IMR-90 (cell line): ENCODE measurements around the gene STRA8. TPM values are rescaled to one million over a fixed set of nuclear protein-coding genes. Genes with fewer than 3 reads are reported as not detected.

Experiments
- ATAC-seq: fragments of 200-7000 bp; cut with Tn5 transposase; 2 replicates; pipeline ENCODE4 v1.9.1; 2020; ENCODE audit warnings: low read depth, mild to moderate bottlenecking, moderate library complexity
- Bru-seq: library from RNA; stranded (reverse); fragments of 400-500 nt; gene quantifications from one replicate; lab custom pipeline; 2021; lab: Mats Ljungman, UMichigan
- BruChase-seq, 2 experiments: library from RNA; stranded (reverse); fragments of 400-500 nt; gene quantifications; one replicate each; lab custom pipeline; 2021; lab: Mats Ljungman, UMichigan
- BruUV-seq: library from RNA; stranded (reverse); fragments of 400-500 nt; replicated peaks from 2 replicates; lab custom pipeline; 2021; lab: Mats Ljungman, UMichigan
- CTCF ChIA-PET: fragments of 300-600 bp; formaldehyde crosslinking; extraction: SDS; loops from one replicate; lab custom pipeline; 2021; ENCODE audit warnings: antibody characterized with exemption; lab: Yijun Ruan, JAX
- POLR2A ChIA-PET: fragments of 300-600 bp; sonication (Branson Sonifier 250); formaldehyde crosslinking; loops from one replicate; lab custom pipeline; 2022; ENCODE audit warnings: antibody characterized with exemption; ENCODE audit not compliant: unreplicated experiment; lab: Charles Lee
- DNase-seq: peaks from one replicate; pipeline ENCODE4 v3.0.0; 2013
- H2AFZ ChIP-seq: replicated peaks from 2 replicates; pipeline ENCODE3; 2013; ENCODE audit warnings: low read length, mild to moderate bottlenecking; ENCODE audit not compliant: poor library complexity
- H2AK5ac ChIP-seq: 2 replicates; pipeline ENCODE4 v1.6.1; 2013; ENCODE audit warnings: low read depth, low read length, inconsistent platforms
- H2AK9ac ChIP-seq: replicated peaks from 2 replicates; pipeline ENCODE3; 2013; ENCODE audit warnings: mild to moderate bottlenecking, low read depth, low read length, moderate library complexity; ENCODE audit not compliant: poor library complexity
- H2BK120ac ChIP-seq: 2 replicates; pipeline ENCODE4 v1.6.1; 2013; ENCODE audit warnings: low read depth, low read length, inconsistent platforms
- H2BK15ac ChIP-seq: 3 replicates; pipeline ENCODE4 v1.6.1; 2013; ENCODE audit warnings: low read depth, low read length, inconsistent platforms
- H2BK20ac ChIP-seq: 2 replicates; pipeline ENCODE4 v1.6.1; 2013; ENCODE audit warnings: low read depth, mild to moderate bottlenecking, inconsistent platforms, low read length, moderate library complexity
- H2BK5ac ChIP-seq: 2 replicates; pipeline ENCODE4 v1.6.1; 2013; ENCODE audit warnings: mild to moderate bottlenecking, low read depth, low read length, inconsistent platforms; ENCODE audit not compliant: poor library complexity, severe bottlenecking
- H3K14ac ChIP-seq: replicated peaks from 2 replicates; pipeline ENCODE4 v1.6.1; 2013; ENCODE audit warnings: low read depth, low read length, inconsistent platforms
- H3K18ac ChIP-seq: 2 replicates; pipeline ENCODE4 v1.6.1; 2013; ENCODE audit warnings: low read depth, low read length, control low read depth
- H3K23ac ChIP-seq: 2 replicates; pipeline ENCODE4 v1.6.1; 2013; ENCODE audit warnings: low read depth, low read length, inconsistent platforms
- H3K27ac ChIP-seq: 2 replicates; pipeline ENCODE4 v1.5.1; 2013; ENCODE audit warnings: mild to moderate bottlenecking, control low read depth, low read length; ENCODE audit not compliant: insufficient read depth
- H3K27me3 ChIP-seq: 2 replicates; pipeline ENCODE4 v1.6.1; 2013; ENCODE audit warnings: low read length; ENCODE audit not compliant: control insufficient read depth, insufficient read depth
- H3K36me3 ChIP-seq: 2 replicates; pipeline ENCODE4 v1.6.1; 2013; ENCODE audit warnings: low read length, mixed read lengths; ENCODE audit not compliant: control insufficient read depth, insufficient read depth
- H3K4ac ChIP-seq: 2 replicates; pipeline ENCODE4 v1.6.1; 2013; ENCODE audit warnings: low read depth, low read length, inconsistent platforms
- H3K4me1 ChIP-seq: 2 replicates; pipeline ENCODE4 v1.6.1; 2013; ENCODE audit warnings: low read length, mixed read lengths; ENCODE audit not compliant: control insufficient read depth, insufficient read depth
- H3K4me2 ChIP-seq: 2 replicates; pipeline ENCODE4 v1.6.1; 2013; ENCODE audit warnings: low read depth, mild to moderate bottlenecking, control low read depth, low read length, moderate library complexity
- H3K4me3 ChIP-seq: 2 replicates; pipeline ENCODE4 v1.5.1; 2013; ENCODE audit warnings: low read depth, mild to moderate bottlenecking, control low read depth, low read length, moderate library complexity; ENCODE audit not compliant: insufficient read depth
- H3K56ac ChIP-seq: 2 replicates; pipeline ENCODE4 v1.6.1; 2013; ENCODE audit warnings: low read length, inconsistent platforms; ENCODE audit not compliant: insufficient read depth; ENCODE audit errors: extremely low read depth
- H3K79me1 ChIP-seq, 2 experiments: 2 replicates each; pipeline ENCODE4 v1.6.1; 2013; ENCODE audit warnings: low read length in 2 of 2, inconsistent platforms in 1 of 2, low read depth in 1 of 2
- H3K9ac ChIP-seq: 2 replicates; pipeline ENCODE4 v1.6.1; 2013; ENCODE audit warnings: low read depth, low read length, control low read depth
- H3K9me1 ChIP-seq: 2 replicates; pipeline ENCODE4 v1.6.1; 2013; ENCODE audit warnings: low read length, inconsistent platforms; ENCODE audit not compliant: insufficient read depth
- H3K9me3 ChIP-seq: 2 replicates; pipeline ENCODE4 v1.6.1; 2013; ENCODE audit warnings: low read length; ENCODE audit not compliant: control insufficient read depth, insufficient read depth
- H4K20me1 ChIP-seq: 2 replicates; pipeline ENCODE4 v1.6.1; 2013; ENCODE audit warnings: low read length, inconsistent platforms; ENCODE audit not compliant: insufficient read depth
- H4K5ac ChIP-seq: 2 replicates; pipeline ENCODE4 v1.6.1; 2013; ENCODE audit warnings: mild to moderate bottlenecking, low read depth, low read length, control low read depth
- H4K8ac ChIP-seq, 2 experiments: 2 replicates each; pipeline ENCODE4 v1.6.1; 2013; ENCODE audit warnings: low read depth in 2 of 2, low read length in 2 of 2, control low read depth in 1 of 2, inconsistent platforms in 1 of 2
- H4K91ac ChIP-seq: 2 replicates; pipeline ENCODE4 v1.6.1; 2013; ENCODE audit warnings: low read depth, low read length, inconsistent platforms; ENCODE audit not compliant: insufficient read depth
- BHLHE40 ChIP-seq: fragments of 150-350 bp; IDR thresholded peaks from 2 replicates; pipeline ENCODE4 v1.6.1; 2016; ENCODE audit warnings: mild to moderate bottlenecking, low read depth, low read length
- CEBPB ChIP-seq: IDR thresholded peaks from 2 replicates; pipeline ENCODE4 v1.6.1; 2012; ENCODE audit warnings: low read depth, low read length, improper control_type of control experiment
- CHD1 ChIP-seq: IDR thresholded peaks from 2 replicates; pipeline ENCODE4 v1.6.1; 2012; ENCODE audit warnings: low read depth, low read length, improper control_type of control experiment
- ELK1 ChIP-seq: fragments of 150-350 bp; IDR thresholded peaks from 2 replicates; pipeline ENCODE4 v1.6.1; 2016; ENCODE audit warnings: low read depth, mild to moderate bottlenecking, low read length, moderate library complexity, borderline replicate concordance
- FOS ChIP-seq: fragments of 150-350 bp; IDR thresholded peaks from 2 replicates; pipeline ENCODE4 v1.6.1; 2016; ENCODE audit warnings: low read depth, low read length
- MAFK ChIP-seq: IDR thresholded peaks from 2 replicates; pipeline ENCODE4 v1.6.1; 2012; ENCODE audit warnings: low read depth, low read length, improper control_type of control experiment
- MAZ ChIP-seq: IDR thresholded peaks from 2 replicates; pipeline ENCODE4 v1.6.1; 2012; ENCODE audit warnings: low read depth, mild to moderate bottlenecking, low read length, improper control_type of control experiment, moderate library complexity, borderline replicate concordance
- MXI1 ChIP-seq: IDR thresholded peaks from 2 replicates; pipeline ENCODE4 v1.6.1; 2012; ENCODE audit warnings: low read depth, mild to moderate bottlenecking, low read length, moderate library complexity, borderline replicate concordance
- NFE2L2 ChIP-seq: fragments of 150-350 bp; IDR thresholded peaks from 2 replicates; pipeline ENCODE4 v1.6.1; 2016; ENCODE audit warnings: low read depth, mild to moderate bottlenecking, low read length
- POLR2A ChIP-seq: IDR thresholded peaks from 2 replicates; pipeline ENCODE4 v1.6.1; 2012; ENCODE audit warnings: mild to moderate bottlenecking, low read depth, low read length
- RAD21 ChIP-seq: IDR thresholded peaks from 2 replicates; pipeline ENCODE4 v1.6.1; 2012; ENCODE audit warnings: low read length, improper control_type of control experiment
- RCOR1 ChIP-seq: IDR thresholded peaks from 2 replicates; pipeline ENCODE4 v1.6.1; 2012; ENCODE audit warnings: mild to moderate bottlenecking, low read length, improper control_type of control experiment; ENCODE audit not compliant: insufficient replicate concordance
- RFX5 ChIP-seq: IDR thresholded peaks from 2 replicates; pipeline ENCODE4 v1.8.0; 2012; ENCODE audit warnings: low read depth, mild to moderate bottlenecking, low read length, moderate library complexity
- SMC3 ChIP-seq: fragments of 150-350 bp; IDR thresholded peaks from 2 replicates; pipeline ENCODE4 v1.6.1; 2016; ENCODE audit warnings: low read depth, mild to moderate bottlenecking, antibody characterized with exemption, low read length, moderate library complexity
- USF2 ChIP-seq: fragments of 150-350 bp; IDR thresholded peaks from 2 replicates; pipeline ENCODE4 v1.6.1; 2017; ENCODE audit warnings: mild to moderate bottlenecking, antibody characterized with exemption, low read length, low read depth
- WGBS, 2 experiments: methylation state at CpG; one replicate each; pipeline versions ENCODE4 v1.1.5 to v1.1.7; 2013; ENCODE audit warnings: missing lambda C conversion rate in 2 of 2; ENCODE audit not compliant: insufficient read length in 1 of 2; ENCODE audit errors: extremely low coverage in 2 of 2; 5-methylcytosine and 5-hydroxymethylcytosine counted together
- dilution Hi-C: fragments of 300-500 bp; cut with HindIII; formaldehyde crosslinking; loops from one replicate; pipeline ENCODE4 v1.14.3; 2018; ENCODE audit warnings: low sequenced_read_pairs; ENCODE audit not compliant: unreplicated experiment
- in situ Hi-C: fragments of 300-500 bp; cut with MboI; formaldehyde crosslinking; loops from 3 replicates; pipeline ENCODE4 v1.14.3; 2019; ENCODE audit warnings: low sequenced_read_pairs, inconsistent platforms, mixed read lengths
- intact Hi-C: fragments of 100-400 bp; cut with micrococcal nuclease; formaldehyde crosslinking; loops from 2 replicates; pipeline ENCODE4 v1.10.0; 2022
- long read RNA-seq: library from polyadenylated mRNA; unstranded; transcript quantifications from one replicate; pipeline ENCODE4 v2.0.0, GENCODE V29; 2021; ENCODE audit not compliant: unreplicated experiment
- polyA plus RNA-seq, 3 experiments: library from polyadenylated mRNA; depleted of rRNA; stranded (reverse); fragments of >200 nt; gene quantifications; 2 replicates each; pipeline ENCODE4 v1.2.3, GENCODE V29; 2012; ENCODE audit warnings: low replicate concordance in 1 of 3
- total RNA-seq: library from RNA; depleted of rRNA; stranded (reverse); fragments of >200 nt; gene quantifications from 2 replicates; pipeline ENCODE4 v1.2.3, GENCODE V29; 2012; rRNA removed

Gene STRA8, protein sequence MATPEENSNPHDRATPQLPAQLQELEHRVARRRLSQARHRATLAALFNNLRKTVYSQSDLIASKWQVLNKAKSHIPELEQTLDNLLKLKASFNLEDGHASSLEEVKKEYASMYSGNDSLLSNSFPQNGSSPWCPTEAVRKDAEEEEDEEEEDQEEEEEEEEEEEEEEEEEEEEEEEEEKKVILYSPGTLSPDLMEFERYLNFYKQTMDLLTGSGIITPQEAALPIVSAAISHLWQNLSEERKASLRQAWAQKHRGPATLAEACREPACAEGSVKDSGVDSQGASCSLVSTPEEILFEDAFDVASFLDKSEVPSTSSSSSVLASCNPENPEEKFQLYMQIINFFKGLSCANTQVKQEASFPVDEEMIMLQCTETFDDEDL
- total RNA-seq (not detected in 2 replicates), polyA plus RNA-seq (2012; rRNA removed) (not detected in 2 replicates), Bru-seq, nascent RNA (not detected), BruChase-seq, experiment 1, labeled RNA remaining after a 6-hour chase (percentile 3 among the genes with signal in this experiment), BruChase-seq, experiment 2, labeled RNA remaining after a 2-hour chase (not detected)
- not detected in 2 replicates for polyA plus RNA-seq (2012; cell fraction: cytosol; rRNA removed)
- polyA plus RNA-seq (2012; cell fraction: nucleus; rRNA removed; ENCODE audit: low replicate concordance) = not detected in 2 replicates
- long read RNA-seq = 0 reads

GRCh38 chr7:135233570-135233969 lies at the start of gene STRA8:
STRA8 (plus strand) TSS chr7:135233838; CDS start chr7:135240525, 6,687 bp downstream.
- H3K36me3 ChIP-seq = no peaks in the 10 kb centered on the region
- dilution Hi-C loops (no loop called here), in situ Hi-C loops (no loop called here), intact Hi-C loops (no loop called here)
- H2BK5ac ChIP-seq = no peak within 1 kb of the TSS
- ChIA-PET POLR2A (no interaction called here), CTCF (no interaction called here)
- no peak within 1 kb of the TSS for H3K56ac ChIP-seq
- H4K8ac ChIP-seq = no peak within 1 kb of the TSS
- H3K79me1 ChIP-seq = no peaks in the 10 kb centered on the region
- 87% methylated on average over 13 of the region's 28 CpGs; no CpG with 5 or more reads in 1 of the 2 experiments for WGBS, 2 experiments
- H3K4me1 ChIP-seq = no peaks in the 10 kb centered on the region
- H3K18ac ChIP-seq = no peak within 1 kb of the TSS
- H3K4me3 ChIP-seq = no peak within 1 kb of the TSS
- no peak within 1 kb of the TSS for H2AK9ac ChIP-seq
- H3K9me3 ChIP-seq = no peaks in the 10 kb centered on the region
- no peak within 1 kb of the TSS for H3K4ac ChIP-seq
- H3K27ac ChIP-seq = no peak within 1 kb of the TSS
- H2BK15ac ChIP-seq = no peak within 1 kb of the TSS
- no peak within 1 kb of the TSS for H3K4me2 ChIP-seq
- peak within 1 kb of the TSS; percentile 21 for H2AFZ ChIP-seq
- ATAC-seq = no peak
- H3K27me3 ChIP-seq = peaks cover 1% of the 10 kb centered on the region
- no peak within 1 kb of the TSS for H4K5ac ChIP-seq
- H4K91ac ChIP-seq = no peak within 1 kb of the TSS
- H4K20me1 ChIP-seq = no peaks in the 10 kb centered on the region
- BruUV-seq = no TSS peak
- H3K14ac ChIP-seq = no peak within 1 kb of the TSS
- no peaks in the 10 kb centered on the region for H3K9me1 ChIP-seq
- H3K9ac ChIP-seq = no peak within 1 kb of the TSS
- H3K23ac ChIP-seq = no peak within 1 kb of the TSS
- no peak for DNase-seq
- H2AK5ac ChIP-seq = no peak within 1 kb of the TSS
- H2BK120ac ChIP-seq = no peak within 1 kb of the TSS
- no peak within 1 kb of the TSS for H2BK20ac ChIP-seq
- TF ChIP-seq SMC3 (no peak), MXI1 (no peak), BHLHE40 (no peak), CHD1 (no peak), POLR2A (no peak), NFE2L2 (no peak), RFX5 (no peak), ELK1 (no peak), USF2 (no peak), MAZ (no peak), CEBPB (no peak), RCOR1 (no peak), MAFK (no peak), RAD21 (no peak), FOS (no peak)
